Measurements from ENCODE around the gene PLA2G3.

GRCh38 chr22:31185056-31185455 lies 44.7 kb upstream of the PLA2G3 start:
- TF ChIP-seq CTCF (IDR thresholded peaks at IDR 0.05) (no peak), POLR2A (IDR thresholded peaks at IDR 0.05) (no peak)
